OCI-LY1 (cell line): ENCODE measurements around the gene NUDT12.

Source experiments
- H2AFZ ChIP-seq: fragments of 200-600 bp; sonication (generic), shearing (Covaris generic); 2 replicates; pipeline ENCODE4 v1.6.0; 2014; ENCODE audit warnings: antibody characterized with exemption, mild to moderate bottlenecking, low read length
- H3F3A ChIP-seq: fragments of 200-600 bp; sonication (generic), shearing (Covaris generic); 2 replicates; pipeline ENCODE4 v1.6.0; 2014; ENCODE audit warnings: mild to moderate bottlenecking, antibody characterized with exemption, low read length, moderate library complexity; ENCODE audit not compliant: insufficient read depth
- H3K27ac ChIP-seq: fragments of 200-600 bp; sonication (generic); 2 replicates; pipeline ENCODE4 v1.5.1; 2014; ENCODE audit warnings: low read length, mixed run types, mild to moderate bottlenecking, low read depth; ENCODE audit not compliant: poor library complexity, severe bottlenecking
- H3K27me3 ChIP-seq: fragments of 200-600 bp; sonication (generic); 2 replicates; pipeline ENCODE4 v1.6.0; 2014; ENCODE audit warnings: antibody characterized with exemption, mild to moderate bottlenecking, low read length, moderate library complexity; ENCODE audit not compliant: insufficient read depth
- H3K36me3 ChIP-seq: fragments of 200-600 bp; sonication (generic); 2 replicates; pipeline ENCODE4 v1.6.1; 2014; ENCODE audit warnings: mild to moderate bottlenecking, antibody characterized with exemption, low read length, moderate library complexity, mixed read lengths; ENCODE audit not compliant: insufficient read depth
- H3K4me1 ChIP-seq: fragments of 200-600 bp; sonication (generic); 2 replicates; pipeline ENCODE4 v1.5.1; 2014; ENCODE audit warnings: mild to moderate bottlenecking, low read length, moderate library complexity; ENCODE audit not compliant: insufficient read depth, severe bottlenecking
- H3K4me2 ChIP-seq: fragments of 200-600 bp; sonication (generic), shearing (Covaris generic); 2 replicates; pipeline ENCODE4 v1.6.1; 2014; ENCODE audit warnings: low read length
- H3K4me3 ChIP-seq: fragments of 200-600 bp; sonication (generic); 2 replicates; pipeline ENCODE4 v1.5.1; 2014; ENCODE audit warnings: low read length, low read depth, mild to moderate bottlenecking, mixed read lengths; ENCODE audit not compliant: poor library complexity, severe bottlenecking
- H3K79me2 ChIP-seq: fragments of 200-600 bp; shearing (Covaris generic); 2 replicates; pipeline ENCODE4 v1.6.1; 2016; ENCODE audit warnings: mixed run types, low read length, mixed read lengths; ENCODE audit not compliant: insufficient read depth
- H3K9ac ChIP-seq: fragments of 200-600 bp; sonication (generic), shearing (Covaris generic); 2 replicates; pipeline ENCODE4 v1.6.1; 2014; ENCODE audit warnings: mild to moderate bottlenecking, low read length, mixed read lengths
- H3K9me2 ChIP-seq: fragments of 200-600 bp; sonication (generic), shearing (Covaris generic); 2 replicates; pipeline ENCODE4 v1.6.1; 2014; ENCODE audit warnings: low read depth, mild to moderate bottlenecking, low read length, mixed read lengths
- H3K9me3 ChIP-seq: fragments of 200-600 bp; shearing (Covaris generic); 2 replicates; pipeline ENCODE4 v1.6.1; 2014; ENCODE audit warnings: low read length, mixed read lengths
- H4K20me1 ChIP-seq: fragments of 200-600 bp; sonication (generic), shearing (Covaris generic); 2 replicates; pipeline ENCODE4 v1.6.0; 2016; ENCODE audit warnings: mild to moderate bottlenecking, low read length; ENCODE audit not compliant: insufficient read depth
- EZH2 ChIP-seq: fragments of 200-600 bp; sonication (generic), shearing (Covaris generic); IDR thresholded peaks from 2 replicates; pipeline ENCODE4 v1.8.0; 2017; ENCODE audit warnings: borderline replicate concordance, mixed run types, mild to moderate bottlenecking, antibody characterized with exemption, low read length, moderate library complexity, mixed read lengths
- TF ChIP-seq, protein P1 (sequence below): fragments of 200-600 bp; sonication (generic), shearing (Covaris generic); IDR thresholded peaks from 2 replicates; pipeline ENCODE4 v1.5.1; 2017; ENCODE audit warnings: mild to moderate bottlenecking, antibody characterized with exemption, low read length, moderate library complexity, mixed read lengths

The NUDT12 gene

DNA sequence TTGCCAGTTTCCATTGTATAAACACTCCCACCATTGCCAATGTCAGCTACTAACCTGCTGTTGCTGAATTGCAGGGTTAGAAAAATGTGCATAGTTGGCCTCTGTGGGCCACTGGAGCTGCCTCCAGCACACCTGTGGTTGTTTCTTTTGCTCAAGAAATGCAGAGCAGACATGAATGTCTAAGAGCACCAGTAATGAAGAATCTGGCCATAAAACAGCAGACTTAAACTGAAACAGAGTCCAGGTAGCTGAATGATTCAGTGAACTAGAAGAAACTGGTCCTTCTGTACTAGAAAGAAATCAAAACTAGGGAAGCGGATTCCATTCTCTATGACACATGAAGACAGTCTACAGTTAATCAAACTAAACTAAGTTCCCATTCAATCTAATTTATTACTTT, 48.2 kb downstream of the NUDT12 start:
- no peaks in the 10 kb centered on the region for H3K27me3 ChIP-seq
- no peak overlapping the region for H2AFZ ChIP-seq
- H3K4me2 ChIP-seq = no peak overlapping the region
- no peaks in the 10 kb centered on the region for H3K4me1 ChIP-seq
- no peak overlapping the region for H3K27ac ChIP-seq
- H3K9me2 ChIP-seq = no peaks in the 10 kb centered on the region
- no peaks in the 10 kb centered on the region for H3K9me3 ChIP-seq
- no peaks in the 10 kb centered on the region for H3K79me2 ChIP-seq
- no peak overlapping the region for H3K4me3 ChIP-seq
- H4K20me1 ChIP-seq = no peaks in the 10 kb centered on the region
- no peaks in the 10 kb centered on the region for H3F3A ChIP-seq
- TF ChIP-seq, protein P1, sequence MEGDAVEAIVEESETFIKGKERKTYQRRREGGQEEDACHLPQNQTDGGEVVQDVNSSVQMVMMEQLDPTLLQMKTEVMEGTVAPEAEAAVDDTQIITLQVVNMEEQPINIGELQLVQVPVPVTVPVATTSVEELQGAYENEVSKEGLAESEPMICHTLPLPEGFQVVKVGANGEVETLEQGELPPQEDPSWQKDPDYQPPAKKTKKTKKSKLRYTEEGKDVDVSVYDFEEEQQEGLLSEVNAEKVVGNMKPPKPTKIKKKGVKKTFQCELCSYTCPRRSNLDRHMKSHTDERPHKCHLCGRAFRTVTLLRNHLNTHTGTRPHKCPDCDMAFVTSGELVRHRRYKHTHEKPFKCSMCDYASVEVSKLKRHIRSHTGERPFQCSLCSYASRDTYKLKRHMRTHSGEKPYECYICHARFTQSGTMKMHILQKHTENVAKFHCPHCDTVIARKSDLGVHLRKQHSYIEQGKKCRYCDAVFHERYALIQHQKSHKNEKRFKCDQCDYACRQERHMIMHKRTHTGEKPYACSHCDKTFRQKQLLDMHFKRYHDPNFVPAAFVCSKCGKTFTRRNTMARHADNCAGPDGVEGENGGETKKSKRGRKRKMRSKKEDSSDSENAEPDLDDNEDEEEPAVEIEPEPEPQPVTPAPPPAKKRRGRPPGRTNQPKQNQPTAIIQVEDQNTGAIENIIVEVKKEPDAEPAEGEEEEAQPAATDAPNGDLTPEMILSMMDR = no peak
- TF ChIP-seq EZH2 = no peak
- H3K36me3 ChIP-seq = no peaks in the 10 kb centered on the region
- H3K9ac ChIP-seq = no peak overlapping the region

DNA sequence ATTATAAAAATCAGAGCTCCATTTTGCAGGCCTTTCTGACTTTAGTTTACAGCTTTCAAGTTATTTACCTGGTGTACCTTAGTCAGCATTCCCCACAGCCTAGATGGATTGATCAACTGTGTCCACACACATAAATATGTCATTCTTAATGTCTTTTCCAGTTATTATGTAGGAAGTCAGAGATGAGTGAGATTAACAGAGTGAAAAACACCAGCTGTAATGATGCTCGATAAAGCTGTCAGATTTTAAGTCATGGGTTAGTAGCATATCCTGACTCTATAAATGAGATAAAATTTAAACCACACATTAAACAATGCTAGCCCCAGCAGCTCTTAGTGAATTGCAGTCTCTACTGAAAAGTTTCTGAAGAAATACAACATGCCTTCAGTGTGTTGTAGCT, 48.9 kb downstream of the NUDT12 start:
- Histone ChIP-seq H3K4me2 (no peak overlapping the region), H3K27me3 (no peaks in the 10 kb centered on the region), H3K9me2 (no peaks in the 10 kb centered on the region), H3K4me3 (no peak overlapping the region), H3K27ac (no peak overlapping the region), H2AFZ (no peak overlapping the region), H3K36me3 (no peaks in the 10 kb centered on the region), H4K20me1 (no peaks in the 10 kb centered on the region), H3K9me3 (no peaks in the 10 kb centered on the region), H3F3A (no peaks in the 10 kb centered on the region), H3K4me1 (no peaks in the 10 kb centered on the region), H3K79me2 (no peaks in the 10 kb centered on the region), H3K9ac (no peak overlapping the region)
- TF ChIP-seq, protein P1 = no peak
- TF ChIP-seq EZH2 = no peak

DNA sequence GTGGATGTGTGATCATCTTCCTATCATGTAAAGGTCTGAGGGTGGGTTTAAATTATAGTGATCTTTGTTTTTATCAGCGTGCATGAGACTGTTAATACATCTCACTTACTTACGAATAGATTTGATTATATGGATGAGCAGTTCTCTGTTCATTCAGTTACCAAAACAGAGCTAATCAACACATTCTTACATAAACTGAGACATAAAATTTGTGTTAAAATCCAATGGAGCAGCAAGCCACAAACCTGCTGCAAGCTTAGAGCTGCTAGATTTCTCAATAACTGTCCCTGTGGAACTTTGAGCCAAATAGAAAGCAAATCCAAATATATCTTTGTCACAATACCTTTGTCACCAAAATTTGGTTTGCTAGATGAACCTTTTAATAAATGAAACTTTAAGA, 50.1 kb downstream of the NUDT12 start:
- Histone ChIP-seq H3K4me3 (no peak overlapping the region), H2AFZ (no peak overlapping the region), H3F3A (no peaks in the 10 kb centered on the region), H3K4me1 (no peaks in the 10 kb centered on the region), H3K4me2 (no peak overlapping the region), H3K9me2 (no peaks in the 10 kb centered on the region), H3K9ac (no peak overlapping the region), H3K9me3 (no peaks in the 10 kb centered on the region), H4K20me1 (no peaks in the 10 kb centered on the region), H3K27me3 (no peaks in the 10 kb centered on the region), H3K27ac (no peak overlapping the region), H3K79me2 (no peaks in the 10 kb centered on the region), H3K36me3 (no peaks in the 10 kb centered on the region)
- TF ChIP-seq EZH2 = no peak
- TF ChIP-seq, protein P1 = no peak
